Measurements from ENCODE around the gene INPP4A.

DNA sequence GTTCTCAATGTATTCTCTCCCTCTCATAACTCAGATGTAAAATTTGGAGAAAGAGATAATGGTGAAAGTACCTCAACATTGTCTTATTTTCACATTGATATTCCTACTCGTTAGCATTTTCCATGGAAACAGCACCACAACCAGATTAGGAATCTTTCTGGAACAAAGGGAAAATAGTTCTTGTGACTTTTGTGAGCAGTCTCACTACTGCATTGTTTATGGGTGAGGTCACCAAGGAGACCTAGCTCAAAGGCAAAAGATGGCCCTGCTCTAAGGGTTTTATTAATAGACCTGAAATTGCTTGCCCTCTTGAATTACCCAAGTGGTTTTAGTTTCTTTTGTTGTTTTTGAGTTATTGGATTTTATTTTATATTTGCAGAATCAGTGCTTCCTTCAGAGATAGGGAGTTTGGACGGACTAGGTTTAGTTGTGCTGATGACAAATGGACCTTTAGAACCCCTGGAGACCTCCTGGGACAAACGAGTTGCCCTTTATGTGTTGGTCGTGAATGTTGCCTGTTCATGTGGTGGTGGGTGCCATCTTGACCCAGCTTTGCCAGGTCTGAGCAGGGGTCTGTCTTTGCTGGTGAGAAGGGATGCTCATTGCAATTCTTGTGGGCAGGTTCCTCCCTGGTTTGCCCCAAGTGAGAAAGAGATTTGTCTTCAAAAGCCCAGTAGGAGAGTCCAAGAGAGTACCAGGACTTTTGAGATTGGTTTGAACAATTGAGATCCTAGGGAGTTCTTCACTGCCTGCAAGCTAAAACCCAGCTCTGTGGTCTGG is 58.1 kb downstream of the INPP4A start:
- TF ChIP-seq, protein P1, sequence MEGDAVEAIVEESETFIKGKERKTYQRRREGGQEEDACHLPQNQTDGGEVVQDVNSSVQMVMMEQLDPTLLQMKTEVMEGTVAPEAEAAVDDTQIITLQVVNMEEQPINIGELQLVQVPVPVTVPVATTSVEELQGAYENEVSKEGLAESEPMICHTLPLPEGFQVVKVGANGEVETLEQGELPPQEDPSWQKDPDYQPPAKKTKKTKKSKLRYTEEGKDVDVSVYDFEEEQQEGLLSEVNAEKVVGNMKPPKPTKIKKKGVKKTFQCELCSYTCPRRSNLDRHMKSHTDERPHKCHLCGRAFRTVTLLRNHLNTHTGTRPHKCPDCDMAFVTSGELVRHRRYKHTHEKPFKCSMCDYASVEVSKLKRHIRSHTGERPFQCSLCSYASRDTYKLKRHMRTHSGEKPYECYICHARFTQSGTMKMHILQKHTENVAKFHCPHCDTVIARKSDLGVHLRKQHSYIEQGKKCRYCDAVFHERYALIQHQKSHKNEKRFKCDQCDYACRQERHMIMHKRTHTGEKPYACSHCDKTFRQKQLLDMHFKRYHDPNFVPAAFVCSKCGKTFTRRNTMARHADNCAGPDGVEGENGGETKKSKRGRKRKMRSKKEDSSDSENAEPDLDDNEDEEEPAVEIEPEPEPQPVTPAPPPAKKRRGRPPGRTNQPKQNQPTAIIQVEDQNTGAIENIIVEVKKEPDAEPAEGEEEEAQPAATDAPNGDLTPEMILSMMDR (IDR thresholded peaks at IDR 0.05; ENCODE audit: low read depth, low read length), result no peak
- no peak for TF ChIP-seq EZH2phosphoT487 (IDR thresholded peaks at IDR 0.05; ENCODE audit: low read depth)

Data from OCI-LY3 (cell line).